GM12873 (cell line): ENCODE results near the gene PDZD2.

ENCODE experiments used
- TF ChIP-seq, protein P1 (sequence below): IDR thresholded peaks from 2 replicates; pipeline ENCODE4 v1.5.1; 2012; ENCODE audit warnings: low read depth, mild to moderate bottlenecking, moderate library complexity, low read length, control low read depth; ENCODE audit not compliant: insufficient read depth; ENCODE audit errors: missing control alignments

Gene PDZD2

DNA sequence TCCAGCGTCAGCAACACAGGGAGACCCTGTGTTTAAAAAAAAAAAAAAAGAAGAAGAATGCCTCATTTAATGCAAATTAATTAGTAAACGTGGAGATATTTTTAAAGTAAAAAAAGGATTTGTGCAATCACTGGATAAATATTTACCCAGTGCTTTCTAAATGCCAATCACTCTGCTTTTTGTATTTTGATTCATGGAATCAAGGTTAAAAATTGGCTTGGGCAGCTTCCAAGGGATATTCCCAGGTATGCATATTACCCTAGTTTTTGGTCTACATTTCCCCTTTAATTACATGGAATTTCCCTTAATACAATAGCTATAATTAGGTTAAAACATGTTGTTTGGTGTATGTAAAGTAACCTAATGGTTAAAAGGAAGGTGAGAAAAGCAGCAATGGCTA lies 31.4 kb upstream of the PDZD2 start:
- TF ChIP-seq, protein P1, sequence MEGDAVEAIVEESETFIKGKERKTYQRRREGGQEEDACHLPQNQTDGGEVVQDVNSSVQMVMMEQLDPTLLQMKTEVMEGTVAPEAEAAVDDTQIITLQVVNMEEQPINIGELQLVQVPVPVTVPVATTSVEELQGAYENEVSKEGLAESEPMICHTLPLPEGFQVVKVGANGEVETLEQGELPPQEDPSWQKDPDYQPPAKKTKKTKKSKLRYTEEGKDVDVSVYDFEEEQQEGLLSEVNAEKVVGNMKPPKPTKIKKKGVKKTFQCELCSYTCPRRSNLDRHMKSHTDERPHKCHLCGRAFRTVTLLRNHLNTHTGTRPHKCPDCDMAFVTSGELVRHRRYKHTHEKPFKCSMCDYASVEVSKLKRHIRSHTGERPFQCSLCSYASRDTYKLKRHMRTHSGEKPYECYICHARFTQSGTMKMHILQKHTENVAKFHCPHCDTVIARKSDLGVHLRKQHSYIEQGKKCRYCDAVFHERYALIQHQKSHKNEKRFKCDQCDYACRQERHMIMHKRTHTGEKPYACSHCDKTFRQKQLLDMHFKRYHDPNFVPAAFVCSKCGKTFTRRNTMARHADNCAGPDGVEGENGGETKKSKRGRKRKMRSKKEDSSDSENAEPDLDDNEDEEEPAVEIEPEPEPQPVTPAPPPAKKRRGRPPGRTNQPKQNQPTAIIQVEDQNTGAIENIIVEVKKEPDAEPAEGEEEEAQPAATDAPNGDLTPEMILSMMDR, result no peak

DNA sequence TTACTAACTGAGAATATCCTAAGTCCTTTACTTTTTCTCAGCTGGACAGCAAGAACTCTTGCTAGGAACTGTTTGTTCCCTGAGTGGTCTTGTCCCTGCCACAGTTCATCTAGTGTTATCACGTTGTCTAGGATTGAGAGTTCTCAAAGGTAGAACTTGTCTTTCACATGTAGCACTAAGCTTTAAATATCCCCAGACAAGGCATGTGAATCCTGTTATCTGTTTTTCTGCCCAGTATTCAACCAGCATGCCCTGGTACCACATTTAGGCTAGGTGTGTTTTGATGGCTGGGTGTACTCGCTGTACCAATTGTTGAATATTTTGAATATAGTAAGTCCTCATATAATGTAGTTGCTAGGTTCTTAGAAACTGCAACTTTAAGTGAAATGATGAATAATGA lies 27.9 kb upstream of the PDZD2 start:
- TF ChIP-seq, protein P1, result no peak

DNA sequence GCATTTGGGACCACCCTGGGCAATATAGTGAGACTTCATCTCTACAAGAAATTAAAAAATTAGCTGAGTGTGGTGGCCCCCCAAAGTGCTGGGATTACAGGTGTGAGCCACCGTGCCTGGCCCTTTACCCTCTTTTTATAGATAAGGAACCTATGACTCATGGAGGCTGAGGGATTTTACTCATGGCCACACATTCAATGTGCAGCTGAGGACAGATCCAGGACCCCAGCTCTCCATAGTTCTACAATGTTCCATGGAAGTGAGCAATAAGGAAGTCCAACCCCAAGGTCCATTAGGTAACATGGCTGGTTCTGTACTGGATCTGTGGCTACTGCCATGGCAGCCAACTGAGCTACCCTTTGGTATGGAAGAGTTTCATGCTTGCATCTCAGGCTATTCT lies 25.3 kb upstream of the PDZD2 start:
- TF ChIP-seq, protein P1, result no peak

DNA sequence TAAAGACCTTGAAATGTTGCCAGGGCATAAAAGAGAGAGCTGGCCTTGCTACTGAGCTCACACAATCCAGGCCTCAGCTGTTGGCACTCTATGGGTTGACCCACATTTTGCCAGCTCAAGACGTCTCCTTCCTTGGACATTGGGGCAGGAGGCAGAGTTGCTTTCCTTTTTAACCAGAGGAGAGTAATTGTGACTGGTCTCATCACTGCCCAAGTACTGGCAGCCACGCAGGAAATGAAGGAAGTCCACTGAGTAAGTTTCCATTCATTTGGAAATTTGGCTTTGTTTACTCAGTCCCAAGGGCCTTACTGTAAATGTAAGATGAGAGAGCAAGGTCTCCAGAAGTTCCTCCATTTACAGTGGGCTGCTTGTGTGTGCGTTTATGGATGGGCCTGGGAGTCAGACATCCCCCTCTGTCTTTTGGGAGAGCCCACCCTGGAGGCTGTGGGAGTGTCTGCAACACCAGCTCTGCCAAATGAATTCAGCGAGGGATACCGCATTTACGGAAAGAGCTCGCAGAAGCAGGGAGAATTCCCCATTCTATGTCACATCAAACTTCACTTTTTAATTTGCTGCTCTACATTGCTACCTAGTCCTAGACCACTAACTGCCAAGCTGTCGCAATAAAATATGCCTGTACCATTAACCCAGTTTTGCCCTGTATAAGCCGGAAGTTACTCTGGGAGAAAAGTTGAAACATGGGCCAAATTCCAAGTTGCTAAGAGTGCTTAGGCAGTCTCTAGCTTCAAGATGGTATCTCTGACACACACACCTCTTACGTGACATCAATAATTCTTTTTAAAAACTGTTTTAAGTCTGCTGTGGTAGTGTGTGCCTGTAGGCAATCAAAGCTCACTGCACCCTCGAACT lies 24.5 kb upstream of the PDZD2 start:
- TF ChIP-seq, protein P1, result no peak

DNA sequence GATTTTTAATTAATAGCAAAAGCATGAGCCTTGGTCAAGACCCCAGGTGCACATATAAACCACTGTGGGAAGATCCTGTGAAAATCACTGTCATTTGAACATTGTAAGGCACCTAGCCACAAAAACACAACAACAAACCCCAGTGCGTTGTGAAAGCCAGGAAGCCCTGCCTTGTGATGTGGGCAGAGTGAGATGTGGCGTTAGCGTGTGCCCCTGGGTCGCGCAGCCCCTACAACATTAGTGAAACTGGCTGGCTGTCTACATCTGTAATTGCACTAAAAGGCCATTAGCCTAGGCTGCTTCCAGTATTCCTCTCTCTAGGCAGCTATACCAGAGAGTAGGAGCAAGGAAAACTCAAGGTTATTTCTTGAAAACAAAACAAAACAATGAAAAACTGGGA lies 21.1 kb upstream of the PDZD2 start:
- TF ChIP-seq, protein P1, result no peak

DNA sequence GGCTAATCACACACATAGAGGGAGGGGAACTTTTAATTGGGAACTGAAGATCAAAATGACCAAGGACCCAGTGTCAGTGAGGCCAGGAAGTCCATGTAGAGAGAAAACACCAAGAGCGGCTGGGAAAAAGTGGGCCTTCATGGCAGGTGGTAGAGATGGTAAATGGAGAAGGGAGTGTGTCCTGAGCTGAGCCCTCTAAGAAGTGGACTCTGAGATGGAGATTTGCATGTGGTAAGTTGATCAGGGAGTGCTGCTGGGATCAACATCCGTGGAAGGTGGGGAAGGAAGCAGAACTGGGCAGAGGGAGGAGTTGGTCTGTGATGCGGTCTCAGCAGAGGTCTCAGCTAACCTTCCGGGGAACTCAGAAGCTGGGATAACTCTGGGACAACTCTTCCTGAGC lies 18.9 kb upstream of the PDZD2 start:
- TF ChIP-seq, protein P1, result no peak

DNA sequence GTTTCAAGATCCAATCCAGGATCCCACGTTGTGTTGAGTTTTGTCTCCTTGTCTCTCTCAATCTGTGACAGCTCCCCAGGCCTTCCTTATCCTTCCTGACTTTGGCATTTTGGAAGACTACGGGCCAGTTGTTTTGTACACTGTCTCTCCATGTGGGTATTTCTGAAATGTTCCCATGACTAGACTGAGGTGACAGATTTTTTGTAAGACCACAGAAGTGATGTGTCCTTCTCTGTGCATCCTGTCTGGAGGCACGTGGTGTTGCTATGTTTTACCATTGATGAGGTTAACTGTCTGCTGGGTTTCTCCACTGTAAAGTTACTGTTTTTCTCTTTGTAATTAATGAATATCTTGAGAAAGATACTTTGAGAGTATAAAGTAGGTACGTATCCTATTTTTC lies 15.7 kb upstream of the PDZD2 start:
- TF ChIP-seq, protein P1, result no peak

DNA sequence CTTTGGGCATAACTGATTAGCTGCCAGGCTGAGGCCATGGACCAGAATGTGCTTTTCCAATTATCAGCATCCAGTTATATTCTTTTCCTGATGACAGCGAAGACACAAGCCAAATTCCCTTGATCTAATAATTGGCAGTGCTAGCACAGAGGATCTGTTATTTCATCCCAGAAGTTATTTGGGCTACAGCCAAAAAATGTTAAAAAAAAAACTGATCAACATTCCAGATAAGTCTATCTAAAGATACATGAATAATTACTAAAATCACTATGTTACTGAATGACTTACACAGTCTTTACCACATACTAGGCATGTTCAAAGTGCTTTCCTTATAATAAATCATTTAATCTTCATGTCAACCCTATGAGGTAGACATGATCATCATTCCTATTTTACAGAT lies 13.5 kb upstream of the PDZD2 start:
- TF ChIP-seq, protein P1, result no peak
